HG03442 (cell line): Measurements from ENCODE around the gene PARP3.

ENCODE experiments used
- ATAC-seq: cut with Tn5 transposase; IDR thresholded peaks from one replicate; pipeline ENCODE4 v1.9.1; 2021; ENCODE audit warnings: mild to moderate bottlenecking, moderate library complexity; ENCODE audit not compliant: unreplicated experiment

Gene PARP3

GRCh38 chr3:51947215-51947900 lies 5.2 kb downstream of the PARP3 start:
- ATAC-seq = no peak

DNA sequence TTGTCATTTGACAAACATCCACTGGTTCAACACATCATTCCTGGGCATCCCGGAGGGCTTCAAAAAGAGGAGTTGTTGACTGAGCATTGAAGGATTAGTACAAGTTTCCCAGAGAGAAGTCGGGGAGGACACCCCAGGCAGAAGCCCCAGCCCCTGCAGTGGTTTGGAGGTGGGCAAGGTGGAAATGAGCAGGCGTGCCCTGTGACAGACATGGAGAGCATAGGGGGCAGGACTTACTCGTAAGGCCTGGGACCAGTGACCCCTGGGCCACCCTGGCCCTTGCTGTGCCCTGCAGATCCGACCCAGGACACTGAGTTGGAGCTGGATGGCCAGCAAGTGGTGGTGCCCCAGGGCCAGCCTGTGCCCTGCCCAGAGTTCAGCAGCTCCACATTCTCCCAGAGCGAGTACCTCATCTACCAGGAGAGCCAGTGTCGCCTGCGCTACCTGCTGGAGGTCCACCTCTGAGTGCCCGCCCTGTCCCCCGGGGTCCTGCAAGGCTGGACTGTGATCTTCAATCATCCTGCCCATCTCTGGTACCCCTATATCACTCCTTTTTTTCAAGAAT lies 5.9 kb downstream of the PARP3 start:
- ATAC-seq = no peak

DNA sequence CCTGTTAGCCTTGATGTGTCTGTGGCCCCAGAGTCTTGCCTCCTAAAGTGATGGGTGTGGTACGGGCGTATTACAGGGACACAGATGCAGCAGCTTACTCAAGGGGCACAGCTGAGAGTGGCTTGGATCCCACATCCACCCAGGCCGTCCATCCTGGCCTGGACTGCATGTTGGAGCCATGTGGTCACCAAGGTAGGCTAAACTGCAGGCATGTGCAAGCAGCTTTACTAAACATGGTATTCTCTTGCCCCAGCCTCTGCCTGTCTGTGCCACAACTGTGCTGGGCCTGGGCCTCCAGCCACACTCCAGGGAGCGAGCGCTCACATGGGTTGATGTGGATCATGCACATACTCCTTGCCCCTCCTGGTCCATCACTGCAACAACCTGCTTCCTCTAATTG lies 7.0 kb downstream of the PARP3 start:
- no peak for ATAC-seq

GRCh38 chr3:51950899-51951298 lies 8.7 kb downstream of the PARP3 start:
- ATAC-seq = no peak

- ATAC-seq = no peak
These were observed 11.3 kb downstream of the PARP3 start for GRCh38 chr3:51953445-51953844.

- ATAC-seq = no peak
These were observed 11.9 kb downstream of the PARP3 start for GRCh38 chr3:51954105-51954504.

GRCh38 chr3:51954713-51955112 lies 12.6 kb downstream of the PARP3 start:
- no peak for ATAC-seq

DNA sequence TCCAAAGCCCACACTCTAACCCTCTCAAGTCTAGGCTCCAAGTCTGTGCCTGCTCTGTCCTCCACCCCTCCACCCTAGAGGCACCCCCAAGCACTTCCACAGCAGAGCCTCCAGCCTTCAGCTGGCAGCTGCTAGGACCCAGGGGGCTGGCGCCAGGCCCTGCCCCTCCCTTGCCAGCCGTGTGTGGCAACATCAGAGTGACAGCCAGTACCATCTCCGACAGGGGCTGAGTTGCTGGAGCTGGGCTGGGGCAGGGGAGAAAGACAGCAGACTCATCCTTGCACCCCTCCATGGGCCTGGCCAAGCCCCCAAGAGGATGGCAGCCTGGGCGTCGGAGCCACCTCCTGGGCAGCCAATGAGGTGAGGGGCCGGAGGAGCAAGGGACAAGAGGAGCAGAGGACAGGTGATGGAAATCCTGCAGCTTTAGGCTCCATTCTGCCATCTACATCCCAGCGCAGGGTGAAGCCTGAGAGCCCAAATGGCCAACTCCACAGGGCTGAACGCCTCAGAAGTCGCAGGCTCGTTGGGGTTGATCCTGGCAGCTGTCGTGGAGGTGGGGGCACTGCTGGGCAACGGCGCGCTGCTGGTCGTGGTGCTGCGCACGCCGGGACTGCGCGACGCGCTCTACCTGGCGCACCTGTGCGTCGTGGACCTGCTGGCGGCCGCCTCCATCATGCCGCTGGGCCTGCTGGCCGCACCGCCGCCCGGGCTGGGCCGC lies 13.2 kb downstream of the PARP3 start, which contains the start of gene GPR62:
TSS of gene GPR62 (plus strand) at position 207 of the 718 bp plus-strand sequence. CDS start at position 479, 272 bp downstream.
- ATAC-seq = no peak

DNA sequence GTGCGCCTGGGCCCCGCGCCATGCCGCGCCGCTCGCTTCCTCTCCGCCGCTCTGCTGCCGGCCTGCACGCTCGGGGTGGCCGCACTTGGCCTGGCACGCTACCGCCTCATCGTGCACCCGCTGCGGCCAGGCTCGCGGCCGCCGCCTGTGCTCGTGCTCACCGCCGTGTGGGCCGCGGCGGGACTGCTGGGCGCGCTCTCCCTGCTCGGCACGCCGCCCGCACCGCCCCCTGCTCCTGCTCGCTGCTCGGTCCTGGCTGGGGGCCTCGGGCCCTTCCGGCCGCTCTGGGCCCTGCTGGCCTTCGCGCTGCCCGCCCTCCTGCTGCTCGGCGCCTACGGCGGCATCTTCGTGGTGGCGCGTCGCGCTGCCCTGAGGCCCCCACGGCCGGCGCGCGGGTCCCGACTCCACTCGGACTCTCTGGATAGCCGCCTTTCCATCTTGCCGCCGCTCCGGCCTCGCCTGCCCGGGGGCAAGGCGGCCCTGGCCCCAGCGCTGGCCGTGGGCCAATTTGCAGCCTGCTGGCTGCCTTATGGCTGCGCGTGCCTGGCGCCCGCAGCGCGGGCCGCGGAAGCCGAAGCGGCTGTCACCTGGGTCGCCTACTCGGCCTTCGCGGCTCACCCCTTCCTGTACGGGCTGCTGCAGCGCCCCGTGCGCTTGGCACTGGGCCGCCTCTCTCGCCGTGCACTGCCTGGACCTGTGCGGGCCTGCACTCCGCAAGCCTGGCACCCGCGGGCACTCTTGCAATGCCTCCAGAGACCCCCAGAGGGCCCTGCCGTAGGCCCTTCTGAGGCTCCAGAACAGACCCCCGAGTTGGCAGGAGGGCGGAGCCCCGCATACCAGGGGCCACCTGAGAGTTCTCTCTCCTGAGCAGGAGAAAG lies 14.0 kb downstream of the PARP3 start:
- no peak for ATAC-seq

GRCh38 chr3:51957520-51958205 lies 15.5 kb downstream of the PARP3 start:
- ATAC-seq = no peak

- ATAC-seq = no peak
These were observed 16.7 kb downstream of the PARP3 start for GRCh38 chr3:51958603-51959521.

DNA sequence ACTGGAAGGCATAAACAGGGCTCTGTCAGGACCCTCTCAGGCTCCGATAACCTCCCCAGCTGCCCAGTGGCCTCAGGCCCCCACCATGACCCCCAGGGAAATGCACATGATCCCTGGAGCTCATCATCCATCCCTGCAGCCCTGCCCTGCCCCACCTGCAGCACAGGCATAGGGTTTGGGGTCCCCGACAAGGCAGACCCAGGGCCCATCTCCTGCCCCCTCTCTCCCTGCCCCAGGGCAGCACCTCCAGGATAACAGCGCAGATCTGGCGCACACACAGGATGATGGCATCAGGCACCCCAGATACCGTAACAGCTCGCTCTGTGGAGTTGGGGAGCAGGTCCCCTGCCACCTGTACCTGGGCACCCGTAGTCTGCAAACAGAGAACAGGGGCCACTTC lies 17.5 kb downstream of the PARP3 start:
- no peak for ATAC-seq

DNA sequence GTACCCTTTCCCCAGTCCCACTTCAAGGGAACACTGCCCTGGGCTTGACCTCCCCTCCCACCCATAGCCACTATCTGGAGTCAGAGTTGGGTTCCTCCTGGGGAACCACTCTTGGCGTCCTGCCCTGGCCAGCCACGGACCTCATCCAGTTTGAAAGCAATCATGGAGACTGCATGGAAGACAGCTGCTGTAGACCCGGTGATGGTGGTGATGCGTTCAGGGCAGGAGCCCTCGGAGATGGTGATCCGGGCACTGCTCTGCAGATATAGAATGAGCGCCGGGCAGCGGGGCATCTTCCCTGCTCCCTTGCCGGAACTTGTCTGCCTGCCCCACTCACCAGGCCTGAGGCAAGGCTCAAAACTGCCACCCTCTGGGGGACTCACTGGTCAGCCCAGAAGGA lies 18.2 kb downstream of the PARP3 start:
- no peak for ATAC-seq

GRCh38 chr3:51961011-51961410 lies 18.8 kb downstream of the PARP3 start:
- ATAC-seq = no peak

GRCh38 chr3:51961602-51962569 lies 19.7 kb downstream of the PARP3 start:
- ATAC-seq = no peak

GRCh38 chr3:51962854-51963530 lies 20.8 kb downstream of the PARP3 start:
- no peak for ATAC-seq

- ATAC-seq = no peak
These were observed 21.8 kb downstream of the PARP3 start for GRCh38 chr3:51963951-51964451.

- ATAC-seq = no peak
These were observed 22.4 kb downstream of the PARP3 start for GRCh38 chr3:51964521-51964920.
